ENCODE results near the gene HTATIP2. TPM values are rescaled to one million over a fixed set of nuclear protein-coding genes. Genes with fewer than 3 reads are reported as not detected.
A peak's percentile ranks its signal among the peaks of the same experiment; 100 is the strongest.

Gene HTATIP2
- total RNA-seq, 1 donor from 2014 or later, result 84.5 TPM

- peaks cover 1% of the 10 kb centered on the region for H3K36me3 ChIP-seq (ENCODE audit: control insufficient read depth, insufficient read depth, low read length)
- DNase-seq (ENCODE audit: low read depth) (peak; percentile 15), FAIRE-seq (no peak)
- H3K4me3 ChIP-seq (ENCODE audit: low read depth, low read length), result peak overlapping the region; percentile 95
- no peak for TF ChIP-seq CTCF (IDR thresholded peaks at IDR 0.05; ENCODE audit: insufficient read depth, low read length, severe bottlenecking)
- H3K27me3 ChIP-seq (ENCODE audit: control insufficient read depth, insufficient read depth, low read length), result no peaks in the 10 kb centered on the region
These were observed 24.9 kb downstream of the HTATIP2 start for GRCh38 chr11:20388096-20389055.

DNA sequence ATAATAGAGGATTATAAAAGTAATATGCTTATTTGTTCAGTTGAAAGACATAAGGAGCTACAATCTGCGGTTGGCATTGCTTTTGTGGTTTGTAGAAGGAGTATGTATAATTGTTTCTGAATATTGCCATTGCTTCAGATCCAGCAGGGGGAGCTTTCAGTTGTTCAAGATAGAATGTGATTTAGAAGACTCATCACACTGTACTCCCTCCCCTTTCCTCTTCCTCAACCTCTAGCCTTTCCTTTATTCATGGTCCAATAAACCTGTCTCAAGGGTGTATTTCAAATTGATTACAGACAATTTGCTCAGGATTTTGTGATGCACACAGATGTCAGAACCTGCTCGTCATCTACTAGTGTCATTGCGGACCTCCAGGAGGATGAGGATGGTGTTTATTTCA, 33.8 kb downstream of the HTATIP2 start:
- peak; percentile 7 for FAIRE-seq
- peak; percentile 51 for DNase-seq (ENCODE audit: low read depth)

GRCh38 chr11:20399498-20399897, 36.0 kb downstream of the HTATIP2 start:
- Histone ChIP-seq H3K4me3 (ENCODE audit: low read depth, low read length) (no peak overlapping the region), H3K27me3 (ENCODE audit: control insufficient read depth, insufficient read depth, low read length) (no peaks in the 10 kb centered on the region), H3K36me3 (ENCODE audit: control insufficient read depth, insufficient read depth, low read length) (peaks cover 5% of the 10 kb centered on the region)
- no peak for TF ChIP-seq CTCF (IDR thresholded peaks at IDR 0.05; ENCODE audit: insufficient read depth, low read length, severe bottlenecking)
- DNase-seq (ENCODE audit: low read depth) (no peak), FAIRE-seq (no peak)

More for the DNA sequence above, 33.8 kb downstream of the HTATIP2 start:
- H3K27me3 ChIP-seq (ENCODE audit: control insufficient read depth, insufficient read depth, low read length), result no peaks in the 10 kb centered on the region
- no peak overlapping the region for H3K4me3 ChIP-seq (ENCODE audit: low read depth, low read length)
- H3K36me3 ChIP-seq (ENCODE audit: control insufficient read depth, insufficient read depth, low read length), result peaks cover 5% of the 10 kb centered on the region
- peak; percentile 67 for TF ChIP-seq CTCF (IDR thresholded peaks at IDR 0.05; ENCODE audit: insufficient read depth, low read length, severe bottlenecking)

- TF ChIP-seq CTCF (IDR thresholded peaks at IDR 0.05; ENCODE audit: insufficient read depth, low read length, severe bottlenecking), result no peak
- Histone ChIP-seq H3K27me3 (ENCODE audit: control insufficient read depth, insufficient read depth, low read length) (no peaks in the 10 kb centered on the region), H3K4me3 (ENCODE audit: low read depth, low read length) (no peak overlapping the region), H3K36me3 (ENCODE audit: control insufficient read depth, insufficient read depth, low read length) (peaks cover 1% of the 10 kb centered on the region)
- DNase-seq (ENCODE audit: low read depth), result no peak
- no peak for FAIRE-seq
These were observed 39.5 kb downstream of the HTATIP2 start for GRCh38 chr11:20403059-20403458.

DNA sequence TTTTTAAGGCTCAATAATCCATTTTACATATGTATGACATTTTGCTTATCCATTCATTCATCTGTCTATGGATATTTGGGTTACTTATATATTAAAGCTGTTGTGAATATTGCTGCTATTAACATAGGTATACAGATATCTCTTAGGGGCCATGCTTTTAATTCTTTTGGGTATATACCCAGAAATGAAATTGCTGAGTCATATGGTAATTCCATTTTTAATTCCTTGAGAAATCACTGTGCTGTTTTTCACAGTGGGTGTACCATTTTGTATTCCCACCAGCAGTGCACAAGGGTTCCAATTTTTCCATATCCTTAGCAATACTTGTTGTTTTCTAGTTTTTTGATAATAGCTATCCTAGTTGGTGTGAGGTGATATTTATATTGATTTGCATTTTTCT, 43.0 kb downstream of the HTATIP2 start:
- DNase-seq (ENCODE audit: low read depth) (no peak), FAIRE-seq (no peak)
- TF ChIP-seq CTCF (IDR thresholded peaks at IDR 0.05; ENCODE audit: insufficient read depth, low read length, severe bottlenecking), result no peak
- Histone ChIP-seq H3K27me3 (ENCODE audit: control insufficient read depth, insufficient read depth, low read length) (no peaks in the 10 kb centered on the region), H3K36me3 (ENCODE audit: control insufficient read depth, insufficient read depth, low read length) (peaks cover 1% of the 10 kb centered on the region), H3K4me3 (ENCODE audit: low read depth, low read length) (no peak overlapping the region)

All from bronchial epithelial cell (primary cell).